ENCODE data around the gene SGSH.

- TF ChIP-seq CTCF (IDR thresholded peaks at IDR 0.05; ENCODE audit: poor library complexity) = no peak
- no peak for TF ChIP-seq EZH2phosphoT487 (IDR thresholded peaks at IDR 0.05; ENCODE audit: low read depth, severe bottlenecking, unreplicated experiment)
- no peak for TF ChIP-seq EZH2 (IDR thresholded peaks at IDR 0.05; ENCODE audit: borderline replicate concordance)
Measured at GRCh38 chr17:80260069-80260535, 40.0 kb upstream of the SGSH start.

Measured in hepatocyte (in vitro differentiated cells).